H1 (cell line): ENCODE results near the gene COX10. TPM values are rescaled to one million over a fixed set of nuclear protein-coding genes. Genes with fewer than 3 reads are reported as not detected.

Experiments
- CTCF ChIA-PET: fragments of 300-600 bp; sonication (Branson Sonifier 250); formaldehyde crosslinking; loops from one replicate; lab custom pipeline; 2021; ENCODE audit not compliant: partially characterized antibody; lab: Charles Lee
- POLR2A ChIA-PET: fragments of 300-600 bp; sonication (Branson Sonifier 250); formaldehyde crosslinking; loops from one replicate; lab custom pipeline; 2021; ENCODE audit warnings: inconsistent platforms; ENCODE audit not compliant: partially characterized antibody; lab: Charles Lee
- DNase-seq, 2 experiments: peaks; one replicate each; pipeline versions ENCODE4 v3.0.0 to v3.0.0-alpha.2; 2010 to 2022; ENCODE audit warnings: low spot score in 2 of 2, low read depth in 1 of 2, mixed read lengths in 1 of 2
- FAIRE-seq: peaks from 2 replicates; lab custom pipeline; 2011; peaks lifted over from hg19 to GRCh38; lab: Jason Lieb, UNC
- H2AFZ ChIP-seq: 2 replicates; pipeline ENCODE4 v1.8.1; 2012; ENCODE audit warnings: low read length, inconsistent platforms
- H2AK5ac ChIP-seq: 2 replicates; pipeline ENCODE4 v1.6.1; 2013; ENCODE audit warnings: low read depth, low read length
- H2BK120ac ChIP-seq: replicated peaks from 2 replicates; pipeline ENCODE3; 2013; ENCODE audit warnings: low read depth, low read length, inconsistent platforms
- H2BK12ac ChIP-seq: 2 replicates; pipeline ENCODE4 v1.6.1; 2013; ENCODE audit warnings: low read depth, low read length
- H2BK15ac ChIP-seq: 2 replicates; pipeline ENCODE4 v1.6.1; 2013; ENCODE audit warnings: low read length
- H2BK20ac ChIP-seq: 2 replicates; pipeline ENCODE4 v1.6.1; 2013; ENCODE audit warnings: low read length
- H2BK5ac ChIP-seq: 2 replicates; pipeline ENCODE4 v1.6.1; 2013; ENCODE audit warnings: low read depth, low read length
- H3K14ac ChIP-seq: 2 replicates; pipeline ENCODE4 v1.6.1; 2013; ENCODE audit warnings: inconsistent platforms; ENCODE audit not compliant: insufficient read length
- H3K18ac ChIP-seq: 2 replicates; pipeline ENCODE4 v1.6.1; 2013; ENCODE audit warnings: low read length; ENCODE audit errors: extremely low read depth
- H3K23ac ChIP-seq: 2 replicates; pipeline ENCODE4 v1.6.1; 2013; ENCODE audit warnings: inconsistent platforms; ENCODE audit not compliant: insufficient read length
- H3K23me2 ChIP-seq: 2 replicates; pipeline ENCODE4 v1.6.1; 2013; ENCODE audit warnings: low read depth, low read length
- H3K27ac ChIP-seq: 2 replicates; pipeline ENCODE4 v1.6.1; 2011; ENCODE audit warnings: low read depth, low read length, inconsistent platforms
- H3K27me3 ChIP-seq, 4 experiments: replicated peaks in 1 of 4; 1 replicate in 1 of 4; 2 replicates in 3 of 4; pipeline versions ENCODE4 v1.6.1 to v1.8.1; 2011 to 2013; ENCODE audit warnings: low read length in 3 of 4, mild to moderate bottlenecking in 3 of 4, inconsistent platforms in 2 of 4, mixed read lengths in 2 of 4, moderate library complexity in 1 of 4; ENCODE audit not compliant: control insufficient read depth in 3 of 4, insufficient read depth in 3 of 4; ENCODE audit errors: extremely low read depth in 1 of 4
- H3K36me3 ChIP-seq, 4 experiments: 2 replicates each; pipeline versions ENCODE4 v1.6.1 to v1.8.1; 2011 to 2013; ENCODE audit warnings: mild to moderate bottlenecking in 4 of 4, low read length in 3 of 4, moderate library complexity in 2 of 4, control low read depth in 1 of 4, inconsistent platforms in 1 of 4; ENCODE audit not compliant: insufficient read depth in 4 of 4, control insufficient read depth in 2 of 4
- H3K4ac ChIP-seq: replicated peaks from 2 replicates; pipeline ENCODE3; 2013; ENCODE audit warnings: low read length, low read depth, mixed read lengths, inconsistent platforms; ENCODE audit not compliant: insufficient read length
- H3K4me1 ChIP-seq, 4 experiments: replicated peaks in 1 of 4; 1 replicate in 1 of 4; 2 replicates in 3 of 4; pipeline versions ENCODE4 v1.6.1 to v1.8.1; 2011 to 2013; ENCODE audit warnings: low read length in 3 of 4, inconsistent platforms in 2 of 4, mixed read lengths in 1 of 4; ENCODE audit not compliant: insufficient read depth in 4 of 4, control insufficient read depth in 3 of 4
- H3K4me2 ChIP-seq, 2 experiments: 2 replicates each; pipeline versions ENCODE4 v1.6.1 to v1.8.1; 2011 to 2013; ENCODE audit warnings: low read depth in 2 of 2, low read length in 2 of 2, control low read depth in 1 of 2, inconsistent platforms in 1 of 2, mild to moderate bottlenecking in 1 of 2; ENCODE audit not compliant: insufficient read depth in 1 of 2
- H3K4me3 ChIP-seq, 4 experiments: fragments of 200-600, 300-600 bp in 1 of 4; sonication (generic), shearing (Covaris generic), sonication (Bioruptor Twin) in 1 of 4; 2 replicates each; pipeline versions ENCODE4 v1.5.1 to v1.8.1; 2011 to 2016; ENCODE audit warnings: low read length in 4 of 4, low read depth in 3 of 4, control low read depth in 2 of 4, inconsistent platforms in 2 of 4, mild to moderate bottlenecking in 2 of 4, mixed read lengths in 1 of 4, moderate library complexity in 1 of 4; ENCODE audit not compliant: insufficient read depth in 2 of 4; ENCODE audit errors: extremely low read depth in 1 of 4
- H3K56ac ChIP-seq: replicated peaks from 2 replicates; pipeline ENCODE3; 2013; ENCODE audit warnings: low read depth, mild to moderate bottlenecking, mixed read lengths, low read length, inconsistent platforms; ENCODE audit not compliant: insufficient read length
- H3K79me1 ChIP-seq: 2 replicates; pipeline ENCODE4 v1.6.1; 2013; ENCODE audit warnings: low read depth, low read length, control low read depth
- H3K79me2 ChIP-seq, 2 experiments: 2 replicates each; pipeline versions ENCODE4 v1.6.1 to v1.8.1; 2012 to 2013; ENCODE audit warnings: low read length in 2 of 2, mild to moderate bottlenecking in 2 of 2, inconsistent platforms in 1 of 2; ENCODE audit not compliant: insufficient read depth in 2 of 2, control insufficient read depth in 1 of 2
- H3K9ac ChIP-seq, 4 experiments: replicated peaks in 1 of 4; 1 replicate in 1 of 4; 2 replicates in 3 of 4; pipeline versions ENCODE4 v1.6.1 to v1.8.1; 2011 to 2013; ENCODE audit warnings: low read depth in 3 of 4, low read length in 3 of 4, control low read depth in 2 of 4, mild to moderate bottlenecking in 2 of 4, moderate library complexity in 2 of 4, inconsistent platforms in 1 of 4; ENCODE audit errors: extremely low read depth in 1 of 4
- H3K9me3 ChIP-seq, 2 experiments: 2 replicates each; pipeline versions ENCODE4 v1.6.1 to v1.8.1; 2012 to 2013; ENCODE audit warnings: mild to moderate bottlenecking in 2 of 2, moderate library complexity in 2 of 2, control low read depth in 1 of 2, inconsistent platforms in 1 of 2, low read depth in 1 of 2, low read length in 1 of 2, mixed read lengths in 1 of 2; ENCODE audit not compliant: insufficient read depth in 2 of 2
- H4K20me1 ChIP-seq, 2 experiments: replicated peaks in 1 of 2; 2 replicates each; pipeline versions ENCODE3 to v1.8.1; 2011 to 2013; ENCODE audit warnings: inconsistent platforms in 2 of 2, low read length in 2 of 2, mild to moderate bottlenecking in 1 of 2; ENCODE audit not compliant: insufficient read depth in 2 of 2, control insufficient read depth in 1 of 2
- H4K5ac ChIP-seq: 2 replicates; pipeline ENCODE4 v1.6.1; 2013; ENCODE audit warnings: low read length, low read depth, mixed read lengths, inconsistent platforms; ENCODE audit not compliant: insufficient read length
- H4K8ac ChIP-seq: 2 replicates; pipeline ENCODE4 v1.8.0; 2013; ENCODE audit warnings: mild to moderate bottlenecking, moderate library complexity, low read length, inconsistent platforms; ENCODE audit not compliant: insufficient read depth; ENCODE audit errors: extremely low read depth
- H4K91ac ChIP-seq: replicated peaks from 2 replicates; pipeline ENCODE3; 2013; ENCODE audit warnings: low read length, mixed read lengths, inconsistent platforms; ENCODE audit not compliant: insufficient read length
- ASH2L ChIP-seq: fragments of 200-600, 300-600 bp; sonication (generic); IDR thresholded peaks from one replicate; pipeline ENCODE4 v1.7.1; 2017; ENCODE audit warnings: low read length
- BCL11A ChIP-seq, 2 experiments: IDR thresholded peaks; one replicate each; pipeline ENCODE4 v1.6.1; 2011; ENCODE audit warnings: low read depth in 2 of 2, low read length in 2 of 2, mild to moderate bottlenecking in 2 of 2
- CREB1 ChIP-seq: IDR thresholded peaks from 2 replicates; pipeline ENCODE4 v1.6.1; 2012; ENCODE audit warnings: inconsistent platforms
- E2F6 ChIP-seq: IDR thresholded peaks from 2 replicates; pipeline ENCODE4 v1.6.1; 2012; ENCODE audit warnings: inconsistent platforms
- HDAC2 ChIP-seq, 2 experiments: fragments of 300-600 bp in 1 of 2; sonication (generic) in 1 of 2; IDR thresholded peaks; 2 replicates each; pipeline ENCODE4 v1.6.1; 2011 to 2012; ENCODE audit warnings: low read depth in 2 of 2, low read length in 2 of 2, mild to moderate bottlenecking in 2 of 2, moderate library complexity in 2 of 2, borderline replicate concordance in 1 of 2, inconsistent platforms in 1 of 2
- KDM5A ChIP-seq: fragments of 200-600 bp; IDR thresholded peaks from 2 replicates; pipeline ENCODE4 v1.7.1; 2012; ENCODE audit warnings: mild to moderate bottlenecking, low read length, inconsistent platforms, mixed read lengths
- NANOG ChIP-seq: IDR thresholded peaks from 2 replicates; pipeline ENCODE4 v1.6.1; 2011; ENCODE audit warnings: low read length, low read depth, mild to moderate bottlenecking, inconsistent platforms; ENCODE audit not compliant: insufficient read depth, poor library complexity, severe bottlenecking
- NRF1 ChIP-seq: IDR thresholded peaks from 2 replicates; pipeline ENCODE4 v1.6.1; 2011; ENCODE audit warnings: mild to moderate bottlenecking, low read depth, low read length, improper control_type of control experiment
- PHF8 ChIP-seq: fragments of 200-600 bp; sonication (generic); conservative IDR thresholded peaks from 2 replicates; pipeline ENCODE4 v1.7.1; 2012; ENCODE audit warnings: low read depth, mild to moderate bottlenecking, inconsistent platforms, low read length, moderate library complexity
- POLR2A ChIP-seq, 2 experiments: IDR thresholded peaks; 1 replicate in 1 of 2; 2 replicates in 1 of 2; pipeline ENCODE4 v1.6.1; 2011; ENCODE audit warnings: low read depth in 2 of 2, low read length in 2 of 2, mild to moderate bottlenecking in 2 of 2; ENCODE audit errors: control extremely low read depth in 1 of 2
- SAP30 ChIP-seq: fragments of 300-600 bp; sonication (generic); IDR thresholded peaks from 2 replicates; pipeline ENCODE4 v1.7.1; 2012; ENCODE audit warnings: low read length, moderate library complexity, mild to moderate bottlenecking, inconsistent platforms; ENCODE audit not compliant: insufficient read depth, insufficient replicate concordance
- SP2 ChIP-seq: IDR thresholded peaks from 2 replicates; pipeline ENCODE4 v1.6.1; 2012; ENCODE audit warnings: mild to moderate bottlenecking, low read length, inconsistent platforms
- SUZ12 ChIP-seq: fragments of 200-600 bp; sonication (generic); IDR thresholded peaks from 2 replicates; pipeline ENCODE4 v1.6.1; 2012; ENCODE audit warnings: mild to moderate bottlenecking, inconsistent platforms, low read length, moderate library complexity, mixed read lengths
- YY1 ChIP-seq: IDR thresholded peaks from 2 replicates; pipeline ENCODE4 v1.6.1; 2011; ENCODE audit warnings: low read depth, mild to moderate bottlenecking, low read length
- ZNF274 ChIP-seq: IDR thresholded peaks from 2 replicates; pipeline ENCODE4 v1.7.0; 2012; ENCODE audit warnings: low read length, borderline replicate concordance; ENCODE audit errors: extremely low read depth
- WGBS, 2 experiments: shearing (Covaris generic) in 1 of 2; methylation state at CpG; one replicate each; pipeline versions ENCODE4 v1.1.6 to v1.1.7; 2013 to 2015; ENCODE audit warnings: low lambda C conversion rate in 2 of 2, mixed read lengths in 2 of 2, inconsistent platforms in 1 of 2, low coverage in 1 of 2, missing lambda C conversion rate in 1 of 2; ENCODE audit not compliant: insufficient replicate concordance in 2 of 2, insufficient coverage in 1 of 2, insufficient read length in 1 of 2; ENCODE audit errors: extremely low coverage in 1 of 2, missing lambda C conversion rate in 1 of 2; 5-methylcytosine and 5-hydroxymethylcytosine counted together
- polyA plus RNA-seq, 7 experiments: library from polyadenylated mRNA; depleted of rRNA in 3 of 7; stranded (reverse) in 5 of 7; unstranded in 2 of 7; fragments of >200 nt in 5 of 7; fragments of 200-250 nt in 2 of 7; gene quantifications; 1 replicate in 5 of 7; 2 replicates in 1 of 7; 4 replicates in 1 of 7; pipeline versions ENCODE4 v1.2.1 to v1.2.3, GENCODE V29; 2011 to 2013; ENCODE audit warnings: missing spikeins in 2 of 7, mixed read lengths in 2 of 7
- total RNA-seq: library from RNA; stranded (reverse); fragmentation: NEBNext Ultra II Directional; extraction: Animal tissue kit (Norgen Biotek cat#: 25700); gene quantifications from 2 replicates; pipeline ENCODE4 v1.2.1, GENCODE V29; 2021

The COX10 gene
- total and polyA plus RNA-seq, 2 of the 8 experiments (the other 6 are each of a cell fraction or from before 2014, with no cell fraction given), result 18.0 to 23.0 TPM

- H3K4ac ChIP-seq, result no peak overlapping the region
- no peak overlapping the region for H2BK120ac ChIP-seq
- FAIRE-seq, result no peak
- H3K4me2 ChIP-seq, result no peak overlapping the region
- no peaks in the 10 kb centered on the region for H3K79me2 ChIP-seq
- H3K79me1 ChIP-seq, result no peaks in the 10 kb centered on the region
- no peak overlapping the region for H2BK20ac ChIP-seq
- no peak overlapping the region for H3K27ac ChIP-seq
- H2AK5ac ChIP-seq, result no peak overlapping the region
- H3K14ac ChIP-seq, result no peak overlapping the region
- no peak for DNase-seq
- WGBS, 2 experiments, result 84% methylated on average over 4 of the region's 4 CpGs; no CpG with 5 or more reads in 1 of the 2 experiments
- no peak overlapping the region for H4K5ac ChIP-seq
- no peaks in the 10 kb centered on the region for H3K9me3 ChIP-seq
- no peaks in the 10 kb centered on the region for H3K36me3 ChIP-seq
- H4K20me1 ChIP-seq, result peaks cover 0 to 3% of the 10 kb centered on the region in 2 experiments
- ChIA-PET POLR2A (no interaction called here), CTCF (interaction anchor here (0.5 to 1.9 kb wide), 4 partner anchors 10 to 710 kb away, joined by 3 to 9 read pairs (median 3); no protein-coding TSS in a partner anchor)
- H3K4me3 ChIP-seq, result no peak overlapping the region
- no peak overlapping the region for H4K91ac ChIP-seq
- no peaks in the 10 kb centered on the region for H3K4me1 ChIP-seq
- no peak overlapping the region for H3K18ac ChIP-seq
- no peak overlapping the region for H2AFZ ChIP-seq
- no peaks in the 10 kb centered on the region for H3K27me3 ChIP-seq
- no peak overlapping the region for H2BK5ac ChIP-seq
- no peak overlapping the region for H2BK15ac ChIP-seq
- no peak overlapping the region for H3K9ac ChIP-seq
- no peak overlapping the region for H4K8ac ChIP-seq
- no peak overlapping the region for H3K23ac ChIP-seq
- H2BK12ac ChIP-seq, result no peak overlapping the region
- no peaks in the 10 kb centered on the region for H3K23me2 ChIP-seq
- no peak overlapping the region for H3K56ac ChIP-seq
- no peak for TF ChIP-seq NRF1
- no peak for TF ChIP-seq E2F6
- no peak for TF ChIP-seq CREB1
- no peak for TF ChIP-seq SAP30
- no peak for TF ChIP-seq POLR2A (IDR thresholded peaks at IDR 0.05; ENCODE audit: control extremely low read depth in 1 of 2, low read depth in 2 of 2, low read length in 2 of 2)
- TF ChIP-seq SUZ12, result no peak
- no peak for TF ChIP-seq ZNF274
- TF ChIP-seq BCL11A (IDR thresholded peaks at IDR 0.05; ENCODE audit: low read depth in 2 of 2, low read length in 2 of 2), result no peak
- TF ChIP-seq KDM5A, result no peak
- no peak for TF ChIP-seq PHF8
- TF ChIP-seq HDAC2 (IDR thresholded peaks at IDR 0.05; ENCODE audit: borderline replicate concordance in 1 of 2, low read depth in 2 of 2, low read length in 2 of 2), result no peak
- no peak for TF ChIP-seq NANOG
- TF ChIP-seq YY1, result no peak
- no peak for TF ChIP-seq SP2
- no peak for TF ChIP-seq ASH2L
Observed at GRCh38 chr17:14047591-14047990, 21.7 kb upstream of the COX10 start.
